ENCODE data around the gene KCNQ2.

DNA sequence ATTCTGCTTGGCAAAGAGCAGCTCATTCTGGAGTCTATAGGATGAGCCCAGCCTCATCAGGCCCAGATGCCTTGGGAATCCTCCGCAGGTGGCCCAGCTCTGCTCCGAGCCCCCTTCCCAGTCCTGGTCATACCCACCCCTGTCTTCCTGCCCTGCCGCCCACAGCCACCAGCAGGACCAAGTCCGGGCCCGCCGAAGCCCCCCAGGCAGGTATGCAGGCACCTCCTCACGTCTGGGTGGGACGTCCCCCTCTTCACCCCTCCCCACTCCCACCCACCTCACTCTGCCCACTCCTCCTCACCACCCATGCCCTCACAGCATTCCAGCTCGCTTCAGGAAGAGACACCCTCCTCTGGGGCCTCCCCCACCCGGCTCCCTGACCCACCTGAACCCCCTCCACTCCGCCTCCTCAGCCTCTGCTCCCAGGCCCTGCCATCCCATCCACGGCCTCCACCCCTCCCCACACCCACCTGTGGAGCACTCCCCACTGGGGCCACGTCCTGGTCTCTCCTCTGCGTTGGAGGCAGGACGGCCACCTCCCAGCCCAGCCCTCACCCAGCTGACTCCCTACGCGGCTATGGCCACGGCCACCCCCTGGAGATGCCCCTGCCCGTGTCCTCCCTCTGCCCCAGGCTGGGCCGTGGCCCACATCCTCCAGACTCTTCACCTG lies 43.4 kb downstream of the KCNQ2 start:
- TF ChIP-seq, protein P1, sequence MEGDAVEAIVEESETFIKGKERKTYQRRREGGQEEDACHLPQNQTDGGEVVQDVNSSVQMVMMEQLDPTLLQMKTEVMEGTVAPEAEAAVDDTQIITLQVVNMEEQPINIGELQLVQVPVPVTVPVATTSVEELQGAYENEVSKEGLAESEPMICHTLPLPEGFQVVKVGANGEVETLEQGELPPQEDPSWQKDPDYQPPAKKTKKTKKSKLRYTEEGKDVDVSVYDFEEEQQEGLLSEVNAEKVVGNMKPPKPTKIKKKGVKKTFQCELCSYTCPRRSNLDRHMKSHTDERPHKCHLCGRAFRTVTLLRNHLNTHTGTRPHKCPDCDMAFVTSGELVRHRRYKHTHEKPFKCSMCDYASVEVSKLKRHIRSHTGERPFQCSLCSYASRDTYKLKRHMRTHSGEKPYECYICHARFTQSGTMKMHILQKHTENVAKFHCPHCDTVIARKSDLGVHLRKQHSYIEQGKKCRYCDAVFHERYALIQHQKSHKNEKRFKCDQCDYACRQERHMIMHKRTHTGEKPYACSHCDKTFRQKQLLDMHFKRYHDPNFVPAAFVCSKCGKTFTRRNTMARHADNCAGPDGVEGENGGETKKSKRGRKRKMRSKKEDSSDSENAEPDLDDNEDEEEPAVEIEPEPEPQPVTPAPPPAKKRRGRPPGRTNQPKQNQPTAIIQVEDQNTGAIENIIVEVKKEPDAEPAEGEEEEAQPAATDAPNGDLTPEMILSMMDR (conservative IDR thresholded peaks at IDR 0.05), result no peak
- no peak for TF ChIP-seq EZH2 (IDR thresholded peaks at IDR 0.05; ENCODE audit: low read depth)
